Stimulated activated CD4-positive, alpha-beta T cell treated with anti-CD3 and anti-CD28 coated beads, Interleukin-2, amount 100 ng/mL, for 48 hours (primary cell): ENCODE data around the gene TAF11L14.

Experiments
- DNase-seq, 2 donors: peaks; one replicate each; pipeline ENCODE4 v3.0.0-alpha.2; 2020

Gene TAF11L14

DNA sequence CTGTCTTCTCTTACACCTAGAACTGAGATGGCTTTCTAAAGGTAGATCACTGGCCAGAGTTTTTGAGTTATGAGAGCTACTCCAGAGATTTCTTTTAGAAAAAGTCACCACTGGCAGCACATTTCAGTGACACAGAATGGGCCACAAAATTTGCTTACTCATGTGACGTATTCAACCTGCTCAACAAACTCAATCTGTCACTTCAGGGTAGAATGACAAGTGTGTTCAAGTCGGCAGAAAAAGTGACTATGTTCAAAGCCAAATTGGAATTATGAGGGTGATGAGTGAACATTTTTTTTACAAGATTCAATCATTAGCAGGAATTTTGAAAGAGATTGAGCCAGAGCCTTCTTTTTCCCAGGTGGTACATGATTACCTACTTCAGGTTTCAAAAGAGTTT is 46.5 kb downstream of the TAF11L14 start:
- DNase-seq, result no peak
